ENCODE results near the gene LMNTD2. TPM values are rescaled to one million over a fixed set of nuclear protein-coding genes. Genes with fewer than 3 reads are reported as not detected.

LMNTD2 gene
- total RNA-seq, 1 donor from 2014 or later, result 2.3 TPM

DNA sequence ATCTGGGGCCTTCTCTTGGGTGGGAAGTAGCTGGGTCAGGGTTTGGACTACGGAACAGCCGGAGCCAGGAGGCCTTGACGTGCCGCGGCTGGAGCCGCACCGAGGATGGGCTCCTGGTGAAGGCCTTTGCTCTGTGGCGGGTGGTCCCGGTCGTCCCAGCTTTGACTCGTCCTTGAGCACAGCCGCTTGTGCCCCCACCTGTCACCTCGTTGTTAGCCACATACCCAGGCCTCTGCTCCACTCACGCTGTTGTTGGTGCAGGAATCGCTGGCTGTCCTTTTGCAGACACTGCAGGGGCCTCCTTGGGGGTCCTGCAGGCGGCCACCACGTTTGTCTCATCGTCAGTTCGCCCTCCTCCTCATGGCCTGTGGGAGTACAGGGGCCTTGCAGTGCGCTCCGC lies 32.8 kb upstream of the LMNTD2 start:
- H3K27ac Mint-ChIP-seq (ENCODE audit: unreplicated experiment), result no peak overlapping the region
- no peaks in the 10 kb centered on the region for H3K4me1 Mint-ChIP-seq (ENCODE audit: low read depth, unreplicated experiment)
- H3K9me3 Mint-ChIP-seq (ENCODE audit: unreplicated experiment), result peaks cover 9% of the 10 kb centered on the region
- no peak for DNase-seq
- H3K4me3 Mint-ChIP-seq (ENCODE audit: unreplicated experiment), result no peak overlapping the region
- H3K36me3 Mint-ChIP-seq (ENCODE audit: unreplicated experiment), result no peaks in the 10 kb centered on the region
- TF ChIP-seq CTCF (IDR thresholded peaks at IDR 0.05; ENCODE audit: partially characterized antibody, unreplicated experiment), result no peak
- peaks cover 9% of the 10 kb centered on the region for H3K27me3 Mint-ChIP-seq (ENCODE audit: unreplicated experiment)

DNA sequence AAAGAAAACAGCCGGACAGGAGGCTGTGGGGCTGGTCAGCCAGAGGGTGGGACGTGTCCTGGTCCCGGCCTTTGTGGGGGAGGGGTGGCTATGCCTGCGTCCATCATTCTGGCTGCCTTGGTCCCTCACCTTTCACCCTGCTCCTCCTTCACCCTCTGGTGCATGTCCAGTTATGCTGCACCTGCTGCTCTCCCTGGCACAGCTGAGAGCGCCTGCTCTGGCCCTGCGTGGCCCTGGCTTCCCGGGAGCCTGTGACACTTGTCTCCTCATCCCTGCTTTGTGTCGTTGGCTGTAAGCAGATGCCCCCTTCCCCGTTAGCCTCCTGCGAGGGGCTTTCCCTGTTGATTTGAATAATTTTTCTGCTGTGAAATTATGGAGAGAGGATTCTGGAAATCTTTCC lies 32.4 kb upstream of the LMNTD2 start:
- TF ChIP-seq CTCF (IDR thresholded peaks at IDR 0.05; ENCODE audit: partially characterized antibody, unreplicated experiment), result no peak
- Mint-ChIP-seq H3K36me3 (ENCODE audit: unreplicated experiment) (no peaks in the 10 kb centered on the region), H3K4me1 (ENCODE audit: low read depth, unreplicated experiment) (no peaks in the 10 kb centered on the region), H3K9me3 (ENCODE audit: unreplicated experiment) (peaks cover 10% of the 10 kb centered on the region), H3K4me3 (ENCODE audit: unreplicated experiment) (no peak overlapping the region), H3K27me3 (ENCODE audit: unreplicated experiment) (peaks cover 12% of the 10 kb centered on the region), H3K27ac (ENCODE audit: unreplicated experiment) (no peak overlapping the region)
- no peak for DNase-seq

DNA sequence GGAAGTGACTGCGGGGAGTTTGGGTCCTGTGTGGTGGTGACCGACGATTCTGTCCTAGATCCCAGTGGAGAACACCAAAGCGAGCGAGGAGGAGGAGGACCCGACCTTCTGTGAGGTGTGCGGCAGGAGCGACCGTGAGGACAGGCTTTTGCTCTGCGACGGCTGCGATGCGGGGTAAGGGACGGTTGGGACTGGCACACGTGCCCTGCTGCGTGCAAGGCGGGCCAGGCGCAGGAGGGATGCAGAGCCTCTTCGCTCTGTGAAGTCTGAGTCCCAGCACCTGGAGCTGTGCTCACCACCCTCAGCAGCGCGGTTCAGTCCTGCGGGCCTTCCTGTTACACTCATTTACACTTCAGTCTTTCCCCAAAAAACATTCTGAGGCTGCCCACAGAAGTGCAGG lies 32.0 kb upstream of the LMNTD2 start:
- Mint-ChIP-seq H3K27me3 (ENCODE audit: unreplicated experiment) (peaks cover 12% of the 10 kb centered on the region), H3K27ac (ENCODE audit: unreplicated experiment) (no peak overlapping the region), H3K4me1 (ENCODE audit: low read depth, unreplicated experiment) (no peaks in the 10 kb centered on the region), H3K4me3 (ENCODE audit: unreplicated experiment) (no peak overlapping the region), H3K36me3 (ENCODE audit: unreplicated experiment) (no peaks in the 10 kb centered on the region), H3K9me3 (ENCODE audit: unreplicated experiment) (peaks cover 10% of the 10 kb centered on the region)
- DNase-seq, result no peak
- TF ChIP-seq CTCF (IDR thresholded peaks at IDR 0.05; ENCODE audit: partially characterized antibody, unreplicated experiment), result no peak

- no peak overlapping the region for H3K27ac Mint-ChIP-seq (ENCODE audit: unreplicated experiment)
- H3K27me3 Mint-ChIP-seq (ENCODE audit: unreplicated experiment), result peaks cover 4% of the 10 kb centered on the region
- no peak for DNase-seq
- H3K9me3 Mint-ChIP-seq (ENCODE audit: unreplicated experiment), result peaks cover 10% of the 10 kb centered on the region
- H3K36me3 Mint-ChIP-seq (ENCODE audit: unreplicated experiment), result no peaks in the 10 kb centered on the region
- H3K4me1 Mint-ChIP-seq (ENCODE audit: low read depth, unreplicated experiment), result no peaks in the 10 kb centered on the region
- TF ChIP-seq CTCF (IDR thresholded peaks at IDR 0.05; ENCODE audit: partially characterized antibody, unreplicated experiment), result no peak
- H3K4me3 Mint-ChIP-seq (ENCODE audit: unreplicated experiment), result no peak overlapping the region
Observed at GRCh38 chr11:590997-591396, 30.5 kb upstream of the LMNTD2 start.

GRCh38 chr11:589798-590197 lies 29.3 kb upstream of the LMNTD2 start:
- no peak for DNase-seq
- Mint-ChIP-seq H3K27me3 (ENCODE audit: unreplicated experiment) (peaks cover 4% of the 10 kb centered on the region), H3K36me3 (ENCODE audit: unreplicated experiment) (no peaks in the 10 kb centered on the region), H3K9me3 (ENCODE audit: unreplicated experiment) (peaks cover 10% of the 10 kb centered on the region), H3K4me1 (ENCODE audit: low read depth, unreplicated experiment) (no peaks in the 10 kb centered on the region), H3K4me3 (ENCODE audit: unreplicated experiment) (no peak overlapping the region), H3K27ac (ENCODE audit: unreplicated experiment) (no peak overlapping the region)
- no peak for TF ChIP-seq CTCF (IDR thresholded peaks at IDR 0.05; ENCODE audit: partially characterized antibody, unreplicated experiment)
